ENCODE measurements around the gene PROM2. TPM values are rescaled to one million over a fixed set of nuclear protein-coding genes. Genes with fewer than 3 reads are reported as not detected.
"Not testable (repeated sequence)": the region's sequence is repeated elsewhere in the genome, so short reads cannot be mapped to it uniquely, and the experiment has no call there.

Gene PROM2
- total RNA-seq, 2 donors from 2014 or later: 0.95 to 1.1 TPM

DNA sequence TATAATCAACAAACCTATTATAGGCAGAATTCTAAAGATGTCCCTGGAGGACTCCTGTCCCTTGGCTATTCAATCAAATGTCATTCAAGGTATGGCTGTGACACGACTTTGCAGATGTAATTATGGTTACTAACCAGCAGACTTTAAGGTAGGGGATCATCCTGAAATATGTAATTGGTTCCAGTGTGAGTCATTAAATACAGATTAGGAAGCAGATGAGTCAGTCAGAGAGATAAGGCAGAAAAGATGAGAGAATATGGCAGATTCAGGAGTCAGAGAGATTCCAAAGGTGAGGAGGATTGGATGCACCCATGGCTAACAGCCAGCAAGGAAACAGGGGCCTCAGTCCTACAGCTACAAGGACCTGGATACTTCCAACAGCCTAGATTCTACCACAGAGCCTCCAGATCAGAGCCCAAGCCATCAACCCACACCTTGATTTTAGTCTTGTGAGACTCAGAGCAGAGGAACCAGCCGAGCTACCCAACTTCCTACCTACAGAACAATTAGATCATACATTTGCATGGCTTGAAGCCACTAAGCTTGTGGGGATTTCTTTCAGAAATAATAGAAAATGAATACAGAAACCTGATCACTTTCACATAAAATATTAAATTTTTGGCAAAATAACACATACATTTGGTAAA is 11.2 kb upstream of the PROM2 start:
- Mint-ChIP-seq H3K4me1 (ENCODE audit: low read depth in 2 of 2) (peaks cover 0 to 3% of the 10 kb centered on the region in 2 donors), H3K27ac (no peak overlapping the region), H3K36me3 (no peaks in the 10 kb centered on the region), H3K9me3 (peaks cover 7% of the 10 kb centered on the region), H3K4me3 (no peak overlapping the region), H3K27me3 (peaks cover 5 to 10% of the 10 kb centered on the region in 2 donors)
- ATAC-seq: no peak
- DNase-seq (ENCODE audit: low spot score): no peak

DNA sequence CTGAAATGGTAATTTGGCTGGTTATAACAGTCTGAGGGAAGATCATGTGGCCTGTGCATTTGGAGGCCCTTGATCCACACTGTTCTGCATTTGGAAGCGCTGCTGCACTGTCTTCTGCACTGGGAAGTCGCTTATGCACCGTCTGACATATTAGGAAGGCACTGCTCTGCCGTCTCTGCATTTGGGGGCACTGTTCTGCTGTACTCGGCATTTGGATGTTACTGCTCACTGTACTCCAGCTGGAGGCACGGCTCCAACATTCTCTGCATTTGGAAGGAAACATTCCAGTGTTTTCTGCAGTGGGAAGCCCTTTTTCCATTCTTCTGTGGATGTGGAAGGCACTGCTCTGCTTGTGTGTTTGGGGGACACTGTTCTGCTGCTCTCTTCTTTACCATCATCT is 9.6 kb upstream of the PROM2 start:
- H3K27ac Mint-ChIP-seq: no peak overlapping the region
- ATAC-seq: no peak
- H3K4me1 Mint-ChIP-seq (ENCODE audit: low read depth in 2 of 2): peaks cover 0 to 3% of the 10 kb centered on the region in 2 donors
- H3K36me3 Mint-ChIP-seq: no peaks in the 10 kb centered on the region
- H3K9me3 Mint-ChIP-seq: peaks cover 3% of the 10 kb centered on the region
- H3K27me3 Mint-ChIP-seq: peaks cover 5 to 7% of the 10 kb centered on the region in 2 donors
- no peak for DNase-seq (ENCODE audit: low spot score)
- H3K4me3 Mint-ChIP-seq: no peak overlapping the region

DNA sequence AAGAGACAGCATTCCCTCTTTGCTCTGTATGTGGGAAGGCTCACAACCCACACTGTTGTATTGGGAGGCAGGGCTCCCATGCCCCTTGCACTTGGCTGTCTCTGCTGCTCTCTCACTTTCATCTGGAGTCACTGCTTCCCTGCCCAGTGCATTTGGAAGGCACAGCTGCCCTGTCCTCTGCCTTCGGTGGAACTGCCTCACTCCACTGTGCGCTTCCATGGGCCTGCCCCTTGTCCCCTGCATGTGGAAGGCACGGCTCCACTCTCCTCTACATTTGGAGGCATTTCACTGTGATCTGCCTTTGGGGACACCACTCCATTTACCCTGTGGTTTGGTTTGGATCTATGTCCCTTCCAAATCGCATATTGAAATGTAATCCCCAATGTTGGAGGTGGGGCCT is 9.1 kb upstream of the PROM2 start:
- peaks cover 2% of the 10 kb centered on the region for H3K9me3 Mint-ChIP-seq
- DNase-seq (ENCODE audit: low spot score): no peak
- peaks cover 5 to 6% of the 10 kb centered on the region in 2 donors for H3K27me3 Mint-ChIP-seq
- ATAC-seq: no peak
- no peaks in the 10 kb centered on the region for H3K36me3 Mint-ChIP-seq
- H3K4me1 Mint-ChIP-seq (ENCODE audit: low read depth in 2 of 2): peaks cover 0 to 2% of the 10 kb centered on the region in 2 donors
- H3K4me3 Mint-ChIP-seq: no peak overlapping the region
- no peak overlapping the region for H3K27ac Mint-ChIP-seq

DNA sequence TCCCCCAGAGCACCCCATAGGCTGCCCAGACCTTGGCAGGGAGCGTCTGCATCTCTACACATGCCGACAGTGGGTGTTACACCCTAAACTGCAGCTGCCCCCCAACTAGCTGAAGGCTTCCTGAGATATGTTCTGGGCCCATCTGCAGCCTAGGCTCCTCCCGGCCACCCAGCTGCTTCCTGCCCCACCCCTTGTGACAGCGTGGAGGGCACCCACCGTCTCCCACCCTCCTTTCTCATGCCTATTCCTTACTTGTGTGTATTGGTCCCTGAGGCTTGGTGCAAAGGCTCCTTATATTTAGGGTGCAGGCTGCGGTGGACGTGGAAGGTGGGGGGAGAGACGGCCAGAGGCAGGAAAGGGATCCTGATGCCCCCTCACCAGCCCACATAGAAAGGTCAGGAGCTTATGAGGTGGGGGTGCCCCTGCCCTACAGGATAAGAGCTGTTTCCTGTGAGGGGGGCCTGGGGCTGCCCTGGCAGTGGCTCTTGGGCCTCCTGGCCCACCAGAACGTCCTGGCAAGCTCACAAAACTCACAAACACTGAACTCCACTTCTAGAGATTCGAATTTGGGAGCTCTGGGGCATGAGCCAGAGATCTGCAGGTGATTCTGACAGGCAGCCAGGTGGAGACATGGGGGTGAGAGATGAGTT is 7.3 kb upstream of the PROM2 start:
- no peak overlapping the region for H3K4me3 Mint-ChIP-seq
- H3K27me3 Mint-ChIP-seq: peaks cover 4 to 5% of the 10 kb centered on the region in 2 donors
- H3K4me1 Mint-ChIP-seq (ENCODE audit: low read depth in 2 of 2): no peaks in the 10 kb centered on the region
- no peaks in the 10 kb centered on the region for H3K36me3 Mint-ChIP-seq
- H3K27ac Mint-ChIP-seq: no peak overlapping the region
- H3K9me3 Mint-ChIP-seq: no peaks in the 10 kb centered on the region
- ATAC-seq (no peak), DNase-seq (ENCODE audit: low spot score) (no peak)

DNA sequence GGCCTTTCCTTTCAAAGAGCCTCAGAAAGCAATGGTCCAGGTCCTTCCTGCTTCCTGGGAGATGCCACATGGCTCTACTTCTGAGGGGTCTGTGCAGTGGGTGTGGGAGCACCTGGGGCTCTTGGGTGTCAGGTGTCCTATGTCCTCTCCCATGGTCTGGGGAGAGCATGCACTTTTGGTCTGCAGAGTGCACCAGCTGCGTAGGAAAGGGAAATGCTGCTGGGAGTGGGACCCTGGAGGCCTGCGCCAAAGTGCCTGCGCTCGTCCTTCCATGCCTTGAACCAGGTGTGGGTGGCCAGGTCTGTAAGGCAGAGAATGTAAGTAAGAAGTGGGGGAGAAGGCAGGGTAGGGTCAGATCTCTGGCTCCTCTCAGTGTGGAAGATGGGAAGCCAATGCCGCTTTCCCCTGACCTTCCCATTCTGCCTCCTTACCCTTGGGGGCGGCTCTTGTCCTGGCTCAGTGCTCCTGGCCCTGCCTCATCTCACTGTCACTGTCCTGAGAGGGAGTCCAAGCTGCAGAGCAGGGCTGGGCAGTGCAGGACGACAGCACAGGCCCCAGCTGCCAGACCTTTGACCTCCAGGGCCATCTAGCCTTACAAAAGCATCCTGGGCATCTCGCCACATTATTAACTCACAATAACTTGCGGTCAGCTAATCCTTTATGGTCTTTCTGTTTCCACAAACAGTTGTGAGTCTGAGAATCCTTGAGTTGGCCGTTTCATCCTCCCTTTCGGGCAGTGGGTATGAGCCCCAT is 6.6 kb upstream of the PROM2 start:
- DNase-seq (ENCODE audit: low spot score) (no peak), ATAC-seq (no peak)
- H3K27ac Mint-ChIP-seq: no peak overlapping the region
- no peaks in the 10 kb centered on the region for H3K9me3 Mint-ChIP-seq
- H3K4me3 Mint-ChIP-seq: no peak overlapping the region
- no peaks in the 10 kb centered on the region for H3K4me1 Mint-ChIP-seq (ENCODE audit: low read depth in 2 of 2)
- no peaks in the 10 kb centered on the region for H3K36me3 Mint-ChIP-seq
- H3K27me3 Mint-ChIP-seq: peaks cover 4 to 5% of the 10 kb centered on the region in 2 donors

DNA sequence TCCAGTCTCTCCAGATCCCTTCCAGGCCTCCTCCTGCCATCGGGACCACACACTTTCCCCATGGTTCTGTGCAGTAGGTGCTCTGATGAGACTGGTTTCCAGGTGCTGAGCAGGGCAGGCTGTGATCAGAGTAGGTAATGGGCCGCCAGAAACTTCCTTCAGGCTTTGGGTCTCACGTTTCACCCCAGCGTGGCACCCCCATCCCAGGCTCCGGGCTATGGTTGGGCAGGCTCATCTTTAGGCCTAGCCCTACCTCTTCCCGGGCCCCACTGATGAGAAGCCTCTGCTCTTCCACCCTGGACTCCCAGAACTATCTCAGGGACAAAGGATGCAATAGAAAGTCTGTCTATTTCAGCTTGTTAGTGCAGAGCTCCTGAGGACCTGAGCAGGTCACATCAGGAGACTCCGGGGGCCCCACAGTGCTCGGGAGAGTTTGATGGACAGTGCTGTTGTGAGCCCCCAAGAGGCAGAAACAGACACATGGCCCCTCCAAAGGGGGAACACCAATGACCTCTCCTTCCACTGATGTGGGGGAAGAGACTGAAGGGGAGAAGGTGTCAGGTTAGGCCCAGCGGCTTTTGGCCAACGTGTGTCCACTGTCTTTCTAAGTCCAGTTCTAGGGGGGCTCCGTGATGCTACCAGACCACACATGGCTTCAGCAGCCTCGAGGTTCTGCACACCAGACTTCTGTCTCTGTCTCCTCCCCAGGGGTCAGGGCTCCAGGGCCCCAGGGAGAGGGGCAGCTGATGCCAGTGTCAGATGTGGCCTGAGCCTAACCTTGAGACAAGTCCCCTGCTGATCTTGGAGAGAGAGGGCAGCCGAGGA is 5.8 kb upstream of the PROM2 start:
- no peak for DNase-seq (ENCODE audit: low spot score)
- H3K27me3 Mint-ChIP-seq: peaks cover 4 to 5% of the 10 kb centered on the region in 2 donors
- no peak overlapping the region for H3K27ac Mint-ChIP-seq
- no peak for ATAC-seq
- H3K4me1 Mint-ChIP-seq (ENCODE audit: low read depth in 2 of 2): no peaks in the 10 kb centered on the region
- H3K9me3 Mint-ChIP-seq: no peaks in the 10 kb centered on the region
- H3K4me3 Mint-ChIP-seq: no peak overlapping the region
- H3K36me3 Mint-ChIP-seq: no peaks in the 10 kb centered on the region

DNA sequence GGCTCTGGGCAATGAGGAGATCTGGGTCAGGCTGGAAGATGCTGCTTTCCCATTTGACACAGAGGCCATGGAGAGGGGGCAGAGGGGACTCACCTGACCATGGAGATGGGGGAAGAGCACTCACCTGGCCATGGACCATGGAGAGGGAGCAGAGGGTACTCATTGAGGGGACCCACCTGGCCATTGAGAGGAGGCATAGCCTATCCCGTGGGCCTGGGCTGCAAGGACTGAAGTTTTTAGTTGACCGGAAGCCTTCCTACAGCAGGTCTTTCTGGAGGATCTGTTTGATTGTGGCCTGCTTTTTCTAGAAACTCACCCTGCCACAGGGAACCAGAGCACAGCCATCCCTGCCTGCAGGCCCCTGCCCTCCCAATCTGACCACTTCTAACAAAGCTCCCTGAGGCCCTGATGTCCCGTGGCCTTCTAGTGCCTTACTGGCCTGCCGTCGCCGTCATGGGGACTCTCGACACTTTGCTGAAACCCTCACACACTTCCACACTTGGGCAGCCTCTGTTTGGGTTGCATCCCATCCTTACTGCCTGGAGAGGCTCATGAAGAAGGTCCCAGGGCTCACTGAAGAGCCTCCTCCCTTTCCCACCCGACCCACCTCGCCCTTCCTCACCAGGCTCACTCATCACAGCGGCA is 5.1 kb upstream of the PROM2 start:
- H3K27me3 Mint-ChIP-seq: peaks cover 4 to 5% of the 10 kb centered on the region in 2 donors
- no peak overlapping the region for H3K4me3 Mint-ChIP-seq
- no peaks in the 10 kb centered on the region for H3K4me1 Mint-ChIP-seq (ENCODE audit: low read depth in 2 of 2)
- no peak for DNase-seq (ENCODE audit: low spot score)
- ATAC-seq: no peak
- H3K9me3 Mint-ChIP-seq: no peaks in the 10 kb centered on the region
- H3K27ac Mint-ChIP-seq: no peak overlapping the region
- H3K36me3 Mint-ChIP-seq: no peaks in the 10 kb centered on the region

DNA sequence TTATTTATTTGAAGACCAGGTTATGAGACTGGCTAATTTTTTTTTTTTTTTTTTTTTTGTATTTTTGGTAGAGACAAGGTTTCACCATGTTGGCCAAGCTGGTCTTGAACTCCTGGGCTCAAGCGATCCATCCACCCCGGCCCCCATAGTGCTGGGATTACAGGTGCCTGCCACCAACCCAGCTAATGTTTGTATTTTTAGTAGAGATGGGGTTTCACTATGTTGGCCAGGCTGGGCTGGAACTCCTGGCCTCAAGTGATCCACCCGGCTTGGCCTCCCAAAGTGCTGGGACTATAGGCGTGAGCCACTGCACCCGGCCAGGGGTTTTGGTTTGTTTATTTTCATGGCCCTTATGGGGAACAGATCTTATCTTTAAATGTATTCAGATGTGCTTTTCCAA is 4.5 kb upstream of the PROM2 start:
- H3K36me3 Mint-ChIP-seq; DNase-seq (ENCODE audit: low spot score); H3K4me1 Mint-ChIP-seq (ENCODE audit: low read depth in 2 of 2); H3K27me3 Mint-ChIP-seq; H3K4me3 Mint-ChIP-seq; H3K27ac Mint-ChIP-seq; H3K9me3 Mint-ChIP-seq; ATAC-seq: not testable (repeated sequence)

DNA sequence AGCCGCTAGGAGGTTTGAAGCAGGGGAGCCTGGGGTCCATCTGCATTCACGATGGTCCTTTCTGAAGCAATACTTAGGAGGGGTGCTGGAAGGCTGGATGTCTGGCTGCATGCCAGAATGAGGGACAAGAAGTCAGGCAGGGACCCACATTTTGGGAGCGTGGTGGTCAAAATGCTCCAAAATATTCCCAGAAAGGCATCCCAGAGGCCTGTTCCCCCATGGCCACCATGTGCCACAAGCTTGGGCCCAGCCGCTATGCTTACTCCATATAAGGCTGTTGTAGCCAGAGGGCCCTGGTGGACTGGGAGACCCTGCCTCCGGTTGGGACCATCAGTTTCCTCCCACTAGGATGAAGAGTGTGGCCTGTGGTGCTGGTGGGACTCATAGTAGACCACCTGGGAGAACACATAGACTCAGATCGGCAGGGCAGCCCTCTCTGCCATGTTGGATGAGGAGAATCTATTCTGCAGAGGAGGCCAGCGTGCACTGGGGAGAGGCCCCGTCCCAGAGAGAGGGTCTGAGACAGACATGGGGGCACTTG is 3.6 kb upstream of the PROM2 start:
- H3K27me3 Mint-ChIP-seq: no peaks in the 10 kb centered on the region
- ATAC-seq (no peak), DNase-seq (ENCODE audit: low spot score) (peak; percentile 49)
- no peaks in the 10 kb centered on the region for H3K36me3 Mint-ChIP-seq
- no peak overlapping the region for H3K27ac Mint-ChIP-seq
- H3K9me3 Mint-ChIP-seq: no peaks in the 10 kb centered on the region
- no peaks in the 10 kb centered on the region for H3K4me1 Mint-ChIP-seq (ENCODE audit: low read depth in 2 of 2)
- no peak overlapping the region for H3K4me3 Mint-ChIP-seq

DNA sequence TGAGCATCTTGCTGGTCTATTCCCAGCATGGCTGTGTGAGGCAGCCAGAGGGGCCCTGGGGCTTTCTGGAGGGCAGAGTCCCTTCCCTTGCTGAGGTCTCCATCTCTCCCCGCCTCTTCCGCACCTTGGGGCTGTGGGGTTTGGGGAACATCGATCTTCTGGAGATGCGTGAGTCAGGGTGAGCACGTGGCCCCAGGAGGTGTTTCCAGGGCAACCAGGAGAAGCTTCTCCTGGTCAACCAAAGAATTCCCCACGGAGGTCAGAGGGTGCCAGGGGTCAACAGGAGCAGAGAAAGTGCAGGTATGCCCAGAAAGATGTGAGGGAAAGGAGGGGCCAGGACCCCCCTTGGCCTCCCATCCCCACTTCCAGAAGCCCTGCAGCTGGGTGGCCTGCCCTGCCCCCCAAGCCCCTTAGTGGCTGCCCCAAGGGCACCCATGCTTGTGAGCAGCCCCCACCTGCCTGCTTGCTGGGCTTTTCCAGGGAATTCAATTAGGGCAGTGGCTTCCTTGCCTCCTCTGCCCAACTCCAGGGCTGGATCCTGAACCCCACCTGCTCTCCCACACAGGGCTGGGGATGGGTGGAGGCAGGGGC is 2.8 kb upstream of the PROM2 start:
- Mint-ChIP-seq H3K27me3 (no peaks in the 10 kb centered on the region), H3K9me3 (no peaks in the 10 kb centered on the region), H3K4me1 (ENCODE audit: low read depth in 2 of 2) (no peaks in the 10 kb centered on the region), H3K36me3 (no peaks in the 10 kb centered on the region), H3K27ac (no peak overlapping the region), H3K4me3 (no peak overlapping the region)
- DNase-seq (ENCODE audit: low spot score) (peak; percentile 54), ATAC-seq (no peak)

DNA sequence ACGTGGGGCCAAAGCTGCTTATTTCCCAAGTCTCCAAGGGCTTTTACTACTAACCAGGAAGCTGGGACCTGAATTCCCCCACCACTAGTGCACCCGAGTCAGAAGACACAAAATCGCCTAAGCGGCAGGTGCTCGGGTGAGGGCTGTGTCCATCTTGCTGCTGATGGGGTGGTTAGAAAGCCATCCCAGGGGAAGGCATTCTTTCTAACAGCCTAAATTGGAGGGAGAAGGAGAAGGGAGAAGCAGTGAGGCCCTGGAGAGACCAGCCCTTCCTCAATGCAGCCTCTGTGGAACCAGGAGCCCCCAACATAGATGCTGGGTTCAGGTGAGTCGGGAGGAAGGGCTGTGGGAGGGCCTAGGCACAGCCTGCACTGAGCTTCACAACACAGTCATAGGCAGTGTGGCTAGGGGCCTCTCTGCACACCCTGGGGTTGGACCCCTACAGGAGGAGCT is 1.9 kb upstream of the PROM2 start:
- H3K9me3 Mint-ChIP-seq: no peaks in the 10 kb centered on the region
- H3K27me3 Mint-ChIP-seq: no peaks in the 10 kb centered on the region
- DNase-seq (ENCODE audit: low spot score) (peak; percentile 57), ATAC-seq (no peak)
- H3K36me3 Mint-ChIP-seq: no peaks in the 10 kb centered on the region
- no peak overlapping the region for H3K4me3 Mint-ChIP-seq
- H3K27ac Mint-ChIP-seq: no peak overlapping the region
- no peaks in the 10 kb centered on the region for H3K4me1 Mint-ChIP-seq (ENCODE audit: low read depth in 2 of 2)

DNA sequence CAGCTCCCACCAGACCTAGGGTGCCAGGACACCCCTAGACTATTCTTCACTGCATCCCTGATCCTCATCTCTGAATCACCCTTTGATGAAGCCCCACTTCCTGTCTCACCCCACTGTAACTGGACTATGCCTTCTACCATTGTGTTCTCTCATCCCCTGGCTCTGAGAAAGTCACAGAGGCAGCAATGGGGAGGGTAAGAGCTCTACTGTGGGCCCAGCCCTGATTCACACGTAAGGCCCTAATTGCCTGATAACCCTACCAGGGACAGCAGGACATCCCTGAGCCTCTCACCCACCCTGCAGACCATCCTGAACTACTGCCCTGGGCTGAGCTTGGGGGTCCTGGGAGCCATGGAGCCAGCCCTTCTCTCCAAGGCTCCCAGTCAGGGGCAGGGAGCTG is 1.5 kb upstream of the PROM2 start:
- Mint-ChIP-seq H3K27me3 (no peaks in the 10 kb centered on the region), H3K9me3 (no peaks in the 10 kb centered on the region), H3K4me3 (no peak overlapping the region), H3K36me3 (no peaks in the 10 kb centered on the region), H3K27ac (no peak overlapping the region), H3K4me1 (ENCODE audit: low read depth in 2 of 2) (no peaks in the 10 kb centered on the region)
- DNase-seq (ENCODE audit: low spot score): no peak
- no peak for ATAC-seq
